WI38 (cell line): Measurements from ENCODE around the gene B4GALNT1.

Source experiments
- H3K4me3 ChIP-seq: 2 replicates; pipeline ENCODE4 v1.5.1; 2011; ENCODE audit warnings: low read depth, mild to moderate bottlenecking, control low read depth, low read length
- TF ChIP-seq, protein P1 (sequence below): IDR thresholded peaks from 2 replicates; pipeline ENCODE4 v1.5.1; 2012; ENCODE audit warnings: low read depth, mild to moderate bottlenecking, control low read depth, low read length

B4GALNT1 gene

DNA sequence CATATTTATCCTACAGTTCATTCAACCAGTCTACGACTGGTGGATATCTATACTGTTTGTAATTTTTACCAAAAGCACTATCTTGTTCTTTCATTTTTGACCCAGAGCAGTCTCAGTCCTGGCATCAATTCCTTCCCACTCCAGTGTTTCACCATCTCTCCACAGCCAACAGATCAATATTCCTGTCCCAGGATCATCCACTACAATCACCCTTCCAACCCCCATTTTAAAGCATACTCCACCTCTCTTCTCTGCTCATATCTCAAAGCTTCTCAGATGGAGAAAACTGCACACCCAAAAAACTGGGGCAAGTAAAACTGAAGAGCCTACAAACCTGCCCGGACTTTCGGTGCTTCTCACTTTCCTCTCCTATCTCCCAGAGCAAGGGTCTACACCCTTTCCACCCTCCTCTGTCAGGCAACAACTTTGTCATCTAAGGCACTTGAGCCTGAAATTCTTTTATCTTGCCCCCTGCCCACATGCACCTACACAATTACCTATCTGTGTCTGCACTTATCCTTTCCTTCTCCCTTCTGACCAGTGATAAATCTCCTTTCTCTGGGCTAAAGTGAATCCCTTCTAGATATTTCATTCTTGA is 46.1 kb downstream of the B4GALNT1 start:
- TF ChIP-seq, protein P1, sequence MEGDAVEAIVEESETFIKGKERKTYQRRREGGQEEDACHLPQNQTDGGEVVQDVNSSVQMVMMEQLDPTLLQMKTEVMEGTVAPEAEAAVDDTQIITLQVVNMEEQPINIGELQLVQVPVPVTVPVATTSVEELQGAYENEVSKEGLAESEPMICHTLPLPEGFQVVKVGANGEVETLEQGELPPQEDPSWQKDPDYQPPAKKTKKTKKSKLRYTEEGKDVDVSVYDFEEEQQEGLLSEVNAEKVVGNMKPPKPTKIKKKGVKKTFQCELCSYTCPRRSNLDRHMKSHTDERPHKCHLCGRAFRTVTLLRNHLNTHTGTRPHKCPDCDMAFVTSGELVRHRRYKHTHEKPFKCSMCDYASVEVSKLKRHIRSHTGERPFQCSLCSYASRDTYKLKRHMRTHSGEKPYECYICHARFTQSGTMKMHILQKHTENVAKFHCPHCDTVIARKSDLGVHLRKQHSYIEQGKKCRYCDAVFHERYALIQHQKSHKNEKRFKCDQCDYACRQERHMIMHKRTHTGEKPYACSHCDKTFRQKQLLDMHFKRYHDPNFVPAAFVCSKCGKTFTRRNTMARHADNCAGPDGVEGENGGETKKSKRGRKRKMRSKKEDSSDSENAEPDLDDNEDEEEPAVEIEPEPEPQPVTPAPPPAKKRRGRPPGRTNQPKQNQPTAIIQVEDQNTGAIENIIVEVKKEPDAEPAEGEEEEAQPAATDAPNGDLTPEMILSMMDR: no peak
- no peak overlapping the region for H3K4me3 ChIP-seq

DNA sequence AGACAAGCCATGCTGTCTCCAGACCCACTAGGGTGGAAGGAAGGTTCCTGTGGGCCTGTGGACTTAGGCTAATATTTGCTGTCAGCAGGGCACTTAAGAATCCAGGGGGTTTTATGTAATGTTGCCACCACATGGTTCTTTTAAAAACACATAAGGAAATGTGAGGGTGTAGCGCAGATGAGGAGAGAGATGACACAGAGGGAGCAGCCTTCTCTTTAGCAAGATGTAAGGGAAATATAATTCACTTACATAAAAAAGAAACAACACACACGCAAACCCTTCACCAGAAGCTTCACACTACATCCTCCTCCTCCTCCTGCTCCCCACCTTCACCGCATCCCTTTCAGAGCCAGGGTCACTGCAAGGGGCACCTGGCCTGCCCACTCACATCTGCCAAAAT is 46.9 kb downstream of the B4GALNT1 start:
- H3K4me3 ChIP-seq: no peak overlapping the region
- TF ChIP-seq, protein P1: no peak

DNA sequence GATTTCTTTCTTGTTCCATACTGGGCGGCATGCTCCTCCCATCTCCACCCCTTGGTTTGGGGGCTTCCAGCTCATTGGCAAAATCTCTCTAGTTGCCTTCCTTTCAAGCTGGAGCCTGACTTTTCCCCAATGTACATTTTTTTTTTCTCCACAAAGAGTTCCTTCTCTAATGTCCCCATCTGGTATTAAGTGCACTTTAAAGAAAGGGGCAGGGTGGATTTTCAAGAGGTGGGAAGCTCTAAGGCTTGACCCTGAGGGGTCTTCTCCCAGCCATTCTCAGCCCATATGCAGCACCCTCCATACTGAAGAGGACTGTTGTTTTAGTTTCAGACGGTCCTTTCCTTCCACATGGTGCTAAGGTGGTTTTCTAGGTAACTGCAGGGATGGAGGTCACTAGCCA is 47.8 kb downstream of the B4GALNT1 start:
- TF ChIP-seq, protein P1: no peak
- H3K4me3 ChIP-seq: no peak overlapping the region

DNA sequence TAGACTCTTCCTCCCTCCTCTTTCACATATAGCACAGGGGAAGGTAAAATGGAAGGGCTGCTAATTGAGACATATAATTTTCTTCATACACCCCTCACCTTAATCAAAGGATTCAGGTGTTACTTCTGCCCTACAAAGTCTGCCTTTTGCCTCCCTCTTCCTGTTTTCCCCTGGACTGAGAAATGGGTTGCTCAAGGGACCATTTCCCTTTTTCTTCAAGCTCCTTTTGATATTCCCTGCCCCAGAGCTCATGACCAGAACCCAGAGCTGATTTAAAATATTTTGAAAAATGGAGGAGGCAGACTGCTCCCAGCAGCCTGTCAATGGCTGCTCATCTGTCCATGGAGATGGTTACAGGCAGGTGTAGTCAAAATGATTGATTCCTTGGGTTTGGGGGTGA is 48.3 kb downstream of the B4GALNT1 start:
- TF ChIP-seq, protein P1: no peak
- no peak overlapping the region for H3K4me3 ChIP-seq

DNA sequence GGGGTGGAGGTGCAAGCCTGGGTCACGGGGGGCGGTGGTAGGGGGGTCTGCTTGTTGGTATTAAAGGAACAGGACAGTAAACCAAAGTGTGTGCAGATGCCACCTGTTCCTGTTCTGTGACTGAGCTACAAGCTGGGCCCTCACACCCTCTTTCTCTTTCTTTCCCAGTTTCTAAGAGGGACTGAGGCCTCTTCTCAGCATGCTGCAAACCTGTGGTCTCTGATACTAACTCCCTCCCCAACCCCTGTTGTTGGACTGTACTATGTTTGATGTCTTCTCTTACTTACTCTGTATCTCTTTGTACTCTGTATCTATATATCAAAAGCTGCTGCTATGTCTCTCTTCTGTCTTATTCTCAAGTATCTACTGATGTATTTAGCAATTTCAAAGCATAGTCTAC is 49.0 kb downstream of the B4GALNT1 start:
- no peak overlapping the region for H3K4me3 ChIP-seq
- TF ChIP-seq, protein P1: no peak

DNA sequence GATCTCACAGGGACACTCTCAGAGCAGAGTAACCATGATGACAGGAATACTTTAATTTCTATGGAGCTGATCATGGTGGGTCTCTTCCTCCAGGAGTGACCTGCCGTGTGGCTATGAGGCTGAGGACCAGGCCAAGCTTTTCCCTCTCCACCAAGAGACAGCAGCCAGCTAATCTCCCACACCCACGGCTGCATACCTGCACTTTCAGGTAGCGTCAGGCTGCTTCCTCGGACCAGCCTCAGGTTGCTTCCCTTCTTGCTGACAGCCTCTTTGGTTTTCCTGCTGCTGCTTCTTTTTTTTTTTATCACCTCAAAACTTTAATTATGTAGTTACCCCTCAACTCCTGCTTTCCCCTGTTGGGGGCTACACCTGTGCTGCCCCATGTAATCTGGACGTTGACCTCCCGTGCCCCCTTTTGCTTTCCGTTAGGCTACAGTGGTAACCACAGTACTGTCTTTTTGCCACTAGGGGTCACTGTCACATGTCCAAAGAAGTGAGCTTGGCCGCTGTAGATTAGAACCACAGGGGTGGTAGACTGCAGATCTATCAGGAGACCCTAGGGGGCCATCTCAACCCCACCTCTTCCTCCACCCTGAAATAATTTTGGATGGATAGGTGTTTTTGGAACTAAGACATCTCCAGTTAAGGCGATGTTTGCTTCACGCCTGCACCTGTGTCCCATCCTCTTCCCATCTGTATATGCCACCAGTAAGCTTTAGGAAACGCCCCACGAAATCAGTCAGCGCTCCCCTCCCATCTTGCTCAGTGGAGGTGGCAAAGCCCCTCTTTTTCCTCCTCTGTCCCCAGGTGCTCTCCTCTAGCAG is 49.8 kb downstream of the B4GALNT1 start:
- TF ChIP-seq, protein P1: peak; percentile 88
- no peak overlapping the region for H3K4me3 ChIP-seq

DNA sequence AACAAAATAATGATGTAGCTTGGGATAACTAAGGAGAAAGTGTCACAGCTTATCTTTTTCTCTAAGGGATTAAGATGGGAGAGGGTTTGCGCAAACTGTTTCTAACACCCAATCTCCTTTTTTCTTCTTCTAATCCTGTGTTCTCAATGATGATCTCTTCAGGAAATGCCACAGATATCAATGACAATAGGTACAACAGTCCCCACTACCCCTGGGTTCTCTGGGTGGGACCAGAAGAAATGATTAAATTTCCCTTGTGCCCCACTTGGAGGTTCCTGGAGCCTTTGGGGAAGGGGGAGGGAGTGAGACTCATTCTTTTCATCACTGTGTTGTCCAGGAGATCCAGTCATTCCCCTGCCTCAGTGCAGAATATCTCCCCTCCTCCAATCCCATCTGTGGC is 50.6 kb downstream of the B4GALNT1 start:
- TF ChIP-seq, protein P1: no peak
- H3K4me3 ChIP-seq: no peak overlapping the region
